GM19099 (cell line): ENCODE data around the gene CPA5.

Experiments used
- POLR2A ChIP-seq: IDR thresholded peaks from 3 replicates; pipeline ENCODE4 v1.6.1; 2011; ENCODE audit warnings: low read depth; ENCODE audit not compliant: insufficient read length; ENCODE audit errors: extremely low read depth

CPA5 gene

GRCh38 chr7:130322615-130323014, 22.0 kb upstream of the CPA5 start:
- TF ChIP-seq POLR2A: no peak

- no peak for TF ChIP-seq POLR2A
Observed at GRCh38 chr7:130324306-130324943, 20.2 kb upstream of the CPA5 start.

- no peak for TF ChIP-seq POLR2A
Observed at GRCh38 chr7:130329681-130330080, 14.9 kb upstream of the CPA5 start.

GRCh38 chr7:130332259-130333053, 12.2 kb upstream of the CPA5 start:
- no peak for TF ChIP-seq POLR2A

- TF ChIP-seq POLR2A: no peak
Observed at GRCh38 chr7:130333832-130334231, 10.8 kb upstream of the CPA5 start.

- TF ChIP-seq POLR2A: no peak
Observed at GRCh38 chr7:130334274-130334673, 10.3 kb upstream of the CPA5 start.

GRCh38 chr7:130337410-130337971, 7.1 kb upstream of the CPA5 start:
- no peak for TF ChIP-seq POLR2A

GRCh38 chr7:130338233-130338632, 6.4 kb upstream of the CPA5 start:
- no peak for TF ChIP-seq POLR2A

GRCh38 chr7:130341882-130342281, 2.7 kb upstream of the CPA5 start:
- no peak for TF ChIP-seq POLR2A

GRCh38 chr7:130342701-130343380, 1.8 kb upstream of the CPA5 start:
- no peak for TF ChIP-seq POLR2A

GRCh38 chr7:130345136-130345535, 520 bp downstream of the CPA5 start:
- no peak for TF ChIP-seq POLR2A

GRCh38 chr7:130345725-130346124, 1.1 kb downstream of the CPA5 start:
- no peak for TF ChIP-seq POLR2A

- TF ChIP-seq POLR2A: no peak
Observed at GRCh38 chr7:130346177-130346905, 1.7 kb downstream of the CPA5 start.

GRCh38 chr7:130346941-130347340, 2.3 kb downstream of the CPA5 start:
- TF ChIP-seq POLR2A: no peak
